WI38 (cell line): ENCODE data around the gene HNRNPU.

ENCODE experiments used
- H3K4me3 ChIP-seq: 2 replicates; pipeline ENCODE4 v1.5.1; 2011; ENCODE audit warnings: low read depth, mild to moderate bottlenecking, control low read depth, low read length
- CTCF ChIP-seq: IDR thresholded peaks from 2 replicates; pipeline ENCODE4 v1.5.1; 2012; ENCODE audit warnings: low read depth, mild to moderate bottlenecking, control low read depth, low read length

Gene HNRNPU

DNA sequence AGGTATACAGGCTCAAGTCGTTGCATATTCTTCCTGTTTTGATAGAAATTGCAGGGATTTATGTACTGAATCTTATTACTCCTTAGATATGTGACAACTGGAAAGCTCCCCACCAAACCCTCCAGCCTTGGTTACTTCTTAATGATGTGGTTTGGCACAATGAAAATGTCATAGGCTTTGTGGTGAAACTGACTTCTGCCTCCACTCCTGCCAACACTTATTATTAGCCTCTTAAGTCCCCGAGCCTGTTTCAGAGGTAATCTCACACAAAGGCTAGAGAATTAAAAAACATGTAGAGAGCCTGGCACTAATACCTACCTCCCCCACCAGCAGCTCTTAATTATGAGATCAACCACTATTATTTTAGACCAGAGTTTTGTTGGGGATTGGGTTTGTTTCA lies 24.7 kb downstream of the HNRNPU start:
- no peak for TF ChIP-seq CTCF
- H3K4me3 ChIP-seq, result no peak overlapping the region

- TF ChIP-seq CTCF, result no peak
- H3K4me3 ChIP-seq, result peak overlapping the region; percentile 73; the same call in 1 of the 2 replicates
Observed at GRCh38 chr1:244837597-244838258, 26.6 kb downstream of the HNRNPU start.

DNA sequence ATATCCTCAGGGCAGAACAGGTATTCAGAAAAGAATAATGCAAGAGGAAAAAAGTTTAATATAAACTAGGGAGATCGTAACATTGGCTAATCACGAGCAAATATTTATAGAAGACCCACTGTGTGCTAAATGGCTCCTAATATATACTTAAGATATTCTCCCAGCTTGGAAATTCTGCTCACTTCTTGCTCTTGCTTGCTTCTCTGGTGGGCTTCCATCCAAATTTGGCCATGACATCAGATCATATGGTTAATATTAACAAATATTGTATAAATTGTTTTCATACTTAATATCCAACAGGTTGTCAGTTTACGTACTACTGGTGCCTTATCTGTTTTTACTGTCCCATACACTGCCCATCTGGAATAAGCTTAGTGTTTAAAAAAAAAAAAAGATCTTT lies 27.8 kb downstream of the HNRNPU start:
- TF ChIP-seq CTCF, result no peak
- peak overlapping the region; percentile 73 for H3K4me3 ChIP-seq

- no peak for TF ChIP-seq CTCF
- H3K4me3 ChIP-seq, result peak overlapping the region; percentile 73
Observed at GRCh38 chr1:244836135-244836521, 28.2 kb downstream of the HNRNPU start.

- no peak for TF ChIP-seq CTCF
- H3K4me3 ChIP-seq, result peak within 1 kb of the TSS; percentile 73
Observed at GRCh38 chr1:244835276-244836134, 28.8 kb downstream of the HNRNPU start, which contains the start of gene COX20. COX20 (plus strand) TSS chr1:244835658; CDS start chr1:244835715, 57 bp downstream.

DNA sequence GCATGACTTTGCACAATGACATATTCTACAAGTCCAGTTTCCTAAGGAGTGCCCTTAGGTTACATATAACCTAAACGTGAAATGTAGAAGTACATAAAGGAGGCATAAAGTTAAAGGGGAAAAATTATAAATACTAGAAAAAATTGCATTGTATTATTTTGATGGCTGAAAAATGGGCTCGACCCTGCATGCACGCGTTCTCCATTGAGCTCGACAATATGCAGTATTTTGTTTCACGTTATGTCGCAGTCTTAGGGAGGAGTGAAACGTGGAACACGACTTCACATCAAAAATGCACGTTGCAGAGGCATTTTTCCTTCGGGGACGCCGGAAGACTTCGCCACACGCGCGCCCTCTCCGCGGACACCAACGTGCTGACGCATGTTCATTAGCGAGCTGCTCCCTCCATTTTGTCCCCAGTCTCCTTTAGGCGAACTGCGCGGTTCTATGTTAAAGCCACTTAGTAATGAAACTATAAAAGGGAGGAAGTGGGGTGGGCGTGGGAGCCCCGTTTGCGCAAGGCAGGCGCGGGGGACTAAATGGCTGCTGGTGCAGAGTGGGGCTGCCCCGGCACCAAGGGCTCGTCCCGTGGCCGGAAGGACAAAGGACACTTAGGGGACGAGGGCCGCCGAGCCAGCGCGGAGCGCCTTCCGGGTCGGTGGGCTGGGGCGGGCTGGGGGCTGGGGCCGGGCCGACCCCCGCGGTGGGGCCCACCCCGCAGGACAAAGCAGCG lies 29.6 kb downstream of the HNRNPU start:
- peak overlapping the region; percentile 73 for H3K4me3 ChIP-seq
- no peak for TF ChIP-seq CTCF
